ENCODE data around the gene CPB1. TPM values are rescaled to one million over a fixed set of nuclear protein-coding genes. Genes with fewer than 3 reads are reported as not detected.

Gene CPB1
- total RNA-seq, 2 donors from 2014 or later = 2.0 to 9.9 TPM

DNA sequence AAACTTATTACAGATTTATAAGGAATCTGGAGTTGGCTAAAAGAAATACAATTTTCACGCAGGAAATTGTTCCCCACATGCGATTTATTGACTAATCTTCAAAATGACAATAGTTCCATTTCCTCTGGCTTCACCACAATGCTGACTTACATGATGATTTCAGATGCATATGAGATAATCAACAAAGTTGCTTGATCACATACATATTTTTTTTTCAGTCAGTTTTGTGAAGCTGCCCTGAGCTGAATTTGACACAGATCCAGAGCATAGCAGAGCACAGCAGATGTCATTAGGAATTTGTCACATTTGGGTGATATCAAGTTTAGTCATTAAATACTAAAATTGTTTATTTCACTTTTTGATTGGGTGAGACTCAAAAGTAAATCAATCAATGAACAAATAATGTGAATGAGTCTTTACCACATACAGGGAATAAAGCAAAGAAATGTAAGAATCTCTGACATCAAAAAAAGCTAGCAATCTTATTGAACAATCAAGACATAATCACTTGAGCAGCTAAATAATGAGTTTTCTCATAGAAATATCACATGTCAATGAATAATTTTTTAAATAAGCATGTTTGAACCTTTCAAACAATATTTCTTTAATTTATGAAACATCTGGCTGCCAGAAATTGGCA, 18.3 kb downstream of the CPB1 start:
- no peaks in the 10 kb centered on the region for H3K27me3 ChIP-seq (replicated peaks; ENCODE audit: insufficient read depth)
- intact Hi-C loops (cut with DNase I) = no loop called here
- no peaks in the 10 kb centered on the region for H3K4me1 ChIP-seq (replicated peaks)
- no peaks in the 10 kb centered on the region for H3K9me3 ChIP-seq
- WGBS = 88% methylated on average over 2 of the region's 2 CpGs
- no peaks in the 10 kb centered on the region for H3K36me3 ChIP-seq
- H3K27ac ChIP-seq = no peak overlapping the region
- no peak overlapping the region for H3K4me3 ChIP-seq
- DNase-seq (ENCODE audit: low spot score) = no peak
- TF ChIP-seq POLR2AphosphoS5 (IDR thresholded peaks at IDR 0.05) = no peak
- TF ChIP-seq POLR2A (IDR thresholded peaks at IDR 0.05) = no peak
- no peak for TF ChIP-seq CTCF (IDR thresholded peaks at IDR 0.05)

- DNase-seq (ENCODE audit: low spot score) = no peak
- Histone ChIP-seq H3K9me3 (no peaks in the 10 kb centered on the region), H3K4me3 (no peak overlapping the region), H3K4me1 (replicated peaks) (no peaks in the 10 kb centered on the region), H3K27me3 (replicated peaks; ENCODE audit: insufficient read depth) (no peaks in the 10 kb centered on the region), H3K36me3 (no peaks in the 10 kb centered on the region), H3K27ac (no peak overlapping the region)
- TF ChIP-seq CTCF (IDR thresholded peaks at IDR 0.05) = no peak
- no peak for TF ChIP-seq POLR2A (IDR thresholded peaks at IDR 0.05)
- TF ChIP-seq POLR2AphosphoS5 (IDR thresholded peaks at IDR 0.05) = no peak
- intact Hi-C loops (cut with DNase I) = no loop called here
- 78% methylated on average over 1 of the region's 1 CpG for WGBS
Observed at GRCh38 chr3:148847351-148847750, 19.7 kb downstream of the CPB1 start.

GRCh38 chr3:148848410-148848809, 20.8 kb downstream of the CPB1 start:
- Histone ChIP-seq H3K4me1 (replicated peaks) (no peaks in the 10 kb centered on the region), H3K9me3 (no peaks in the 10 kb centered on the region), H3K27ac (no peak overlapping the region), H3K4me3 (no peak overlapping the region), H3K27me3 (replicated peaks; ENCODE audit: insufficient read depth) (no peaks in the 10 kb centered on the region), H3K36me3 (no peaks in the 10 kb centered on the region)
- TF ChIP-seq POLR2A (IDR thresholded peaks at IDR 0.05) (no peak), CTCF (IDR thresholded peaks at IDR 0.05) (no peak), POLR2AphosphoS5 (IDR thresholded peaks at IDR 0.05) (no peak)
- DNase-seq (ENCODE audit: low spot score) = no peak
- WGBS = 91% methylated on average over 1 of the region's 1 CpG
- intact Hi-C loops (cut with DNase I) = no loop called here

DNA sequence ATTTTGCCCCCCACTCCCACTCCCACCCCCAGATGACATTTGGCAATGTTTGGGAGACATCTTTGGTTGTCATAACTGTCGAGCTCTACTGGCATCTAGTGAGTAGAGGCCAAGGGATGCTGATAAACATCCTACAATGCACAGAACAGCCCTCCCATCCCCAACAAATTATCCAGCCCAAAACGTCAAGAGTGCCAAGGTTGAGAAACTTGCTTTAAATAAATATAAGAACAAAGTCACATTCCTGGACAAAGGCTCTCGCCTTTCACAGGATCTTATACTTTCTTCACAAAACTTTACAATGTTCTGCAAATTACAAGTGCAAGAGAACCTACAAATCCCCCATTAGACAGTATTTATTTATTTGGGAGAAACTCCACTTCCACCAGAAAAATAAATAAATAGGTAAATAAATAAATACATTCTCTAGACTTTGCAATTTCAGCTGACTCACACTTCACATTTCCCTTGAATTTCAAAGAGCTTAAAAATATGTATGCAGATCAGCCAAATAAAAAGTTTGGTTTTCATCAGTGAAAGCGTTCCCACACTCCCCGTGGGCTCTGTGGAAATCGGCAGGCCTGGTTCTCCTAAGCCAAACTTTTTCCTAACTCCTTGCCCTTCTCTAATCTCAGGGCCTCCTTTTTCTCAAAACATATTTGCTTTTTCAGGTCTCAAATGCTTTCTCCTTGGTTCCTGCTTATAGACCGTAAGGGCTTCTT, 24.8 kb downstream of the CPB1 start:
- H3K4me3 ChIP-seq = no peak overlapping the region
- no peak overlapping the region for H3K27ac ChIP-seq
- H3K36me3 ChIP-seq = no peaks in the 10 kb centered on the region
- 74% methylated on average over 7 of the region's 7 CpGs for WGBS
- no peaks in the 10 kb centered on the region for H3K27me3 ChIP-seq (replicated peaks; ENCODE audit: insufficient read depth)
- no peaks in the 10 kb centered on the region for H3K9me3 ChIP-seq
- no peaks in the 10 kb centered on the region for H3K4me1 ChIP-seq (replicated peaks)
- no peak for DNase-seq (ENCODE audit: low spot score)
- no peak for TF ChIP-seq CTCF (IDR thresholded peaks at IDR 0.05)
- intact Hi-C loops (cut with DNase I) = no loop called here

GRCh38 chr3:148853076-148853475, 25.5 kb downstream of the CPB1 start:
- intact Hi-C loops (cut with DNase I) = no loop called here
- H3K27me3 ChIP-seq (replicated peaks; ENCODE audit: insufficient read depth) = no peaks in the 10 kb centered on the region
- DNase-seq (ENCODE audit: low spot score) = no peak
- H3K4me3 ChIP-seq = no peak overlapping the region
- 94% methylated on average over 2 of the region's 2 CpGs for WGBS
- H3K36me3 ChIP-seq = no peaks in the 10 kb centered on the region
- H3K4me1 ChIP-seq (replicated peaks) = no peaks in the 10 kb centered on the region
- H3K27ac ChIP-seq = no peak overlapping the region
- TF ChIP-seq POLR2AphosphoS5 (IDR thresholded peaks at IDR 0.05) (no peak), POLR2A (IDR thresholded peaks at IDR 0.05) (no peak), CTCF (IDR thresholded peaks at IDR 0.05) (no peak)
- H3K9me3 ChIP-seq = no peaks in the 10 kb centered on the region

Measured in prostate gland (tissue), 2 donors.